Measurements from ENCODE around the gene SMOC2.

GRCh38 chr6:168645326-168645725 lies 204.3 kb downstream of the SMOC2 start:
- TF ChIP-seq CTCF (IDR thresholded peaks at IDR 0.05): no peak
- no peak for TF ChIP-seq POLR2A (IDR thresholded peaks at IDR 0.05)
- TF ChIP-seq POLR2AphosphoS5 (IDR thresholded peaks at IDR 0.05): no peak
